Cardiac muscle cell (in vitro differentiated cells and primary cell): ENCODE data around the gene HM13. TPM values are rescaled to one million over a fixed set of nuclear protein-coding genes. Genes with fewer than 3 reads are reported as not detected.
A peak's percentile ranks its signal among the peaks of the same experiment; 100 is the strongest.
"Not testable (repeated sequence)": the region's sequence is repeated elsewhere in the genome, so short reads cannot be mapped to it uniquely, and the experiment has no call there.

Source experiments
- DNase-seq, 2 donors: peaks; one replicate each; pipeline versions ENCODE4 v3.0.0 to v3.0.0-alpha.2; 2010 to 2017; ENCODE audit warnings: low read depth in 1 of 2, low spot score in 1 of 2
- H3K27ac ChIP-seq: fragments of 200-600 bp; sonication (generic); 2 replicates; pipeline ENCODE4 v1.5.1; 2016
- H3K27me3 ChIP-seq: fragments of 200-600 bp; sonication (generic); 2 replicates; pipeline ENCODE4 v1.6.0; 2016; ENCODE audit warnings: control low read depth
- H3K36me3 ChIP-seq: fragments of 200-600 bp; sonication (generic); 2 replicates; pipeline ENCODE4 v1.5.1; 2016; ENCODE audit warnings: control low read depth
- H3K4me1 ChIP-seq: fragments of 200-600 bp; sonication (generic); 2 replicates; pipeline ENCODE4 v1.8.1; 2017; ENCODE audit warnings: low read depth, mild to moderate bottlenecking, mixed run types
- H3K4me3 ChIP-seq: fragments of 200-600 bp; sonication (generic); 2 replicates; pipeline ENCODE4 v1.5.1; 2016; ENCODE audit warnings: mild to moderate bottlenecking
- H3K9me3 ChIP-seq: fragments of 200-600 bp; sonication (generic); 2 replicates; pipeline ENCODE4 v1.5.1; 2017; ENCODE audit warnings: low read depth, mild to moderate bottlenecking, control low read depth
- CTCF ChIP-seq: IDR thresholded peaks from 2 replicates; pipeline ENCODE4 v1.5.1; 2012; ENCODE audit warnings: low read depth, mild to moderate bottlenecking, low read length
- polyA plus RNA-seq: library from polyadenylated mRNA; unstranded; fragments of >200 nt; fragmentation: Nextera tagmentation; extraction: Ambion mirVana; gene quantifications from 2 replicates; pipeline ENCODE4 v1.2.1, GENCODE V29; 2016
- total RNA-seq: library from RNA; depleted of rRNA; stranded (reverse); fragments of >200 nt; gene quantifications from 2 replicates; pipeline ENCODE4 v1.2.3, GENCODE V29; 2016

HM13 gene
- total and polyA plus RNA-seq, 2 experiments from 2014 or later = 49.8 to 170 TPM

GRCh38 chr20:31577194-31577593 is 63.0 kb downstream of the HM13 start:
- H3K9me3 ChIP-seq = no peaks in the 10 kb centered on the region
- H3K36me3 ChIP-seq = no peaks in the 10 kb centered on the region
- H3K27me3 ChIP-seq = no peaks in the 10 kb centered on the region
- no peak for TF ChIP-seq CTCF
- H3K4me3 ChIP-seq = no peak overlapping the region
- H3K4me1 ChIP-seq = peaks cover 5% of the 10 kb centered on the region
- H3K27ac ChIP-seq = peak overlapping the region; percentile 38
- DNase-seq = no peak

GRCh38 chr20:31578448-31579138 is 64.4 kb downstream of the HM13 start:
- H3K27me3 ChIP-seq = no peaks in the 10 kb centered on the region
- H3K4me3 ChIP-seq = no peak overlapping the region
- DNase-seq = no peak
- no peak overlapping the region for H3K27ac ChIP-seq
- H3K9me3 ChIP-seq = no peaks in the 10 kb centered on the region
- no peaks in the 10 kb centered on the region for H3K36me3 ChIP-seq
- no peaks in the 10 kb centered on the region for H3K4me1 ChIP-seq
- no peak for TF ChIP-seq CTCF

- H3K4me1 ChIP-seq = no peaks in the 10 kb centered on the region
- H3K4me3 ChIP-seq = no peak overlapping the region
- DNase-seq = no peak
- no peaks in the 10 kb centered on the region for H3K27me3 ChIP-seq
- H3K9me3 ChIP-seq = no peaks in the 10 kb centered on the region
- no peak for TF ChIP-seq CTCF
- no peak overlapping the region for H3K27ac ChIP-seq
- H3K36me3 ChIP-seq = no peaks in the 10 kb centered on the region
Measured at GRCh38 chr20:31579245-31579644, 65.0 kb downstream of the HM13 start.

GRCh38 chr20:31579941-31580651 is 65.9 kb downstream of the HM13 start:
- H3K4me1 ChIP-seq, H3K4me3 ChIP-seq, H3K9me3 ChIP-seq, DNase-seq, H3K27ac ChIP-seq, H3K36me3 ChIP-seq, H3K27me3 ChIP-seq: not testable (repeated sequence)

- no peaks in the 10 kb centered on the region for H3K27me3 ChIP-seq
- H3K4me3 ChIP-seq = no peak overlapping the region
- H3K4me1 ChIP-seq = peaks cover 3% of the 10 kb centered on the region
- H3K27ac ChIP-seq = no peak overlapping the region
- H3K9me3 ChIP-seq = no peaks in the 10 kb centered on the region
- TF ChIP-seq CTCF = no peak
- H3K36me3 ChIP-seq = no peaks in the 10 kb centered on the region
- DNase-seq = no peak
Measured at GRCh38 chr20:31580706-31581105, 66.5 kb downstream of the HM13 start.

GRCh38 chr20:31581391-31581790 is 67.1 kb downstream of the HM13 start:
- no peak for DNase-seq
- H3K4me3 ChIP-seq = no peak overlapping the region
- no peaks in the 10 kb centered on the region for H3K36me3 ChIP-seq
- no peaks in the 10 kb centered on the region for H3K27me3 ChIP-seq
- H3K9me3 ChIP-seq = no peaks in the 10 kb centered on the region
- no peak for TF ChIP-seq CTCF
- H3K4me1 ChIP-seq = peaks cover 3% of the 10 kb centered on the region
- no peak overlapping the region for H3K27ac ChIP-seq
